Stimulated activated memory B cell treated with anti-CD40 and anti-IgM and Interleukin-4, amounts not matched to agents 10 μg/mL and 1 μg/mL and 100 μg/mL, for 72 hours (primary cell): ENCODE data around the gene PCDHGB4.
"Not testable (repeated sequence)": the region's sequence is repeated elsewhere in the genome, so short reads cannot be mapped to it uniquely, and the experiment has no call there.

Source experiments
- ATAC-seq: fragments of 150-1000 bp; cut with Tn5 transposase; 2 replicates; pipeline ENCODE4 v1.10.0; 2021
- H3K27ac Mint-ChIP-seq: one replicate; pipeline ENCODE4 v1.8.0; 2022; ENCODE audit warnings: mild to moderate bottlenecking, mixed read lengths
- H3K27me3 Mint-ChIP-seq: one replicate; pipeline ENCODE4 v1.8.0; 2022; ENCODE audit warnings: mixed read lengths
- H3K36me3 Mint-ChIP-seq: one replicate; pipeline ENCODE4 v1.8.0; 2022; ENCODE audit warnings: mixed read lengths
- H3K4me1 Mint-ChIP-seq: one replicate; pipeline ENCODE4 v1.8.0; 2022; ENCODE audit warnings: mixed read lengths
- H3K4me3 Mint-ChIP-seq: one replicate; pipeline ENCODE4 v1.8.0; 2022; ENCODE audit warnings: mild to moderate bottlenecking, moderate library complexity, mixed read lengths
- H3K9me3 Mint-ChIP-seq: one replicate; pipeline ENCODE4 v1.8.0; 2022; ENCODE audit warnings: mixed read lengths

The PCDHGB4 gene

GRCh38 chr5:141409598-141410306 is 22.3 kb downstream of the PCDHGB4 start:
- no peak overlapping the region for H3K27ac Mint-ChIP-seq
- peaks cover 73% of the 10 kb centered on the region for H3K27me3 Mint-ChIP-seq
- no peak for ATAC-seq
- peaks cover 15% of the 10 kb centered on the region for H3K9me3 Mint-ChIP-seq
- peaks cover 12% of the 10 kb centered on the region for H3K36me3 Mint-ChIP-seq
- peaks cover 20% of the 10 kb centered on the region for H3K4me1 Mint-ChIP-seq
- H3K4me3 Mint-ChIP-seq = no peak overlapping the region

- H3K9me3 Mint-ChIP-seq = peaks cover 12% of the 10 kb centered on the region
- no peak overlapping the region for H3K27ac Mint-ChIP-seq
- peaks cover 20% of the 10 kb centered on the region for H3K4me1 Mint-ChIP-seq
- ATAC-seq = no peak
- H3K36me3 Mint-ChIP-seq = peaks cover 12% of the 10 kb centered on the region
- no peak overlapping the region for H3K4me3 Mint-ChIP-seq
- H3K27me3 Mint-ChIP-seq = peaks cover 74% of the 10 kb centered on the region
Measured at GRCh38 chr5:141411575-141411974, 24.1 kb downstream of the PCDHGB4 start.

- peak within 1 kb of the TSS; percentile 83 for H3K4me3 Mint-ChIP-seq
- H3K36me3 Mint-ChIP-seq = peaks cover 12% of the 10 kb centered on the region
- peaks cover 76% of the 10 kb centered on the region for H3K27me3 Mint-ChIP-seq
- peaks cover 14% of the 10 kb centered on the region for H3K9me3 Mint-ChIP-seq
- H3K27ac Mint-ChIP-seq = peak within 1 kb of the TSS; percentile 47
- peak; percentile 68 for ATAC-seq
- peaks cover 24% of the 10 kb centered on the region for H3K4me1 Mint-ChIP-seq
Measured at GRCh38 chr5:141412854-141413539, 25.5 kb downstream of the PCDHGB4 start, which contains the start of gene PCDHGA10. Gene PCDHGA10 (plus strand): TSS chr5:141412987. CDS start chr5:141413176, 189 bp downstream.

GRCh38 chr5:141413540-141414069 is 26.1 kb downstream of the PCDHGB4 start:
- peak overlapping the region; percentile 83 for H3K4me3 Mint-ChIP-seq
- H3K36me3 Mint-ChIP-seq = peaks cover 12% of the 10 kb centered on the region
- peaks cover 25% of the 10 kb centered on the region for H3K4me1 Mint-ChIP-seq
- H3K9me3 Mint-ChIP-seq = peaks cover 14% of the 10 kb centered on the region
- ATAC-seq = no peak
- H3K27me3 Mint-ChIP-seq = peaks cover 76% of the 10 kb centered on the region
- H3K27ac Mint-ChIP-seq = peak overlapping the region; percentile 47

GRCh38 chr5:141414548-141415274 is 27.2 kb downstream of the PCDHGB4 start:
- Mint-ChIP-seq H3K9me3 (peaks cover 11% of the 10 kb centered on the region), H3K4me3 (peak overlapping the region; percentile 47), H3K36me3 (peaks cover 12% of the 10 kb centered on the region), H3K4me1 (peaks cover 25% of the 10 kb centered on the region), H3K27me3 (peaks cover 70% of the 10 kb centered on the region)
- H3K27ac Mint-ChIP-seq, ATAC-seq: not testable (repeated sequence)

- not testable (repeated sequence) for H3K27ac Mint-ChIP-seq, H3K9me3 Mint-ChIP-seq, ATAC-seq, H3K36me3 Mint-ChIP-seq
- Mint-ChIP-seq H3K4me3 (peak overlapping the region; percentile 47), H3K4me1 (peaks cover 25% of the 10 kb centered on the region), H3K27me3 (peaks cover 64% of the 10 kb centered on the region)
Measured at GRCh38 chr5:141415275-141415618, 27.7 kb downstream of the PCDHGB4 start.

GRCh38 chr5:141417494-141418172 is 30.1 kb downstream of the PCDHGB4 start, which contains the start of gene PCDHGB7:
Gene PCDHGB7 (plus strand): TSS chr5:141417677. CDS start chr5:141417860, 183 bp downstream.
- H3K9me3 Mint-ChIP-seq = peaks cover 10% of the 10 kb centered on the region

GRCh38 chr5:141419074-141419880 is 31.8 kb downstream of the PCDHGB4 start:
- Mint-ChIP-seq H3K9me3 (peaks cover 13% of the 10 kb centered on the region), H3K4me3 (no peak overlapping the region), H3K27ac (no peak overlapping the region)

More at GRCh38 chr5:141417494-141418172, 30.1 kb downstream of the PCDHGB4 start, which contains the start of gene PCDHGB7:
- not testable (repeated sequence) for H3K27ac Mint-ChIP-seq, H3K36me3 Mint-ChIP-seq, ATAC-seq
- Mint-ChIP-seq H3K27me3 (peaks cover 78% of the 10 kb centered on the region), H3K4me3 (peak within 1 kb of the TSS; percentile 75), H3K4me1 (peaks cover 32% of the 10 kb centered on the region)

GRCh38 chr5:141420855-141421488 is 33.5 kb downstream of the PCDHGB4 start, which contains the start of gene PCDHGA11:
Gene PCDHGA11 (plus strand): TSS chr5:141421051. CDS start chr5:141421228, 177 bp downstream.
- peak within 1 kb of the TSS; percentile 75 for H3K4me3 Mint-ChIP-seq
- peaks cover 12% of the 10 kb centered on the region for H3K4me1 Mint-ChIP-seq
- H3K27ac Mint-ChIP-seq = no peak within 1 kb of the TSS
- peaks cover 62% of the 10 kb centered on the region for H3K27me3 Mint-ChIP-seq
- no peaks in the 10 kb centered on the region for H3K36me3 Mint-ChIP-seq
- H3K9me3 Mint-ChIP-seq = peaks cover 13% of the 10 kb centered on the region
- ATAC-seq = no peak

More at GRCh38 chr5:141419074-141419880, 31.8 kb downstream of the PCDHGB4 start:
- no peak for ATAC-seq
- Mint-ChIP-seq H3K36me3 (no peaks in the 10 kb centered on the region), H3K4me1 (peaks cover 17% of the 10 kb centered on the region), H3K27me3 (peaks cover 78% of the 10 kb centered on the region)

GRCh38 chr5:141421489-141421855 is 34.0 kb downstream of the PCDHGB4 start:
- Mint-ChIP-seq H3K27me3 (peaks cover 57% of the 10 kb centered on the region), H3K36me3 (no peaks in the 10 kb centered on the region), H3K27ac (no peak overlapping the region), H3K9me3 (peaks cover 13% of the 10 kb centered on the region), H3K4me3 (peak overlapping the region; percentile 75), H3K4me1 (peaks cover 12% of the 10 kb centered on the region)
- ATAC-seq = no peak

- Mint-ChIP-seq H3K36me3 (peaks cover 7% of the 10 kb centered on the region), H3K27me3 (peaks cover 49% of the 10 kb centered on the region), H3K4me3 (no peak overlapping the region), H3K4me1 (peaks cover 10% of the 10 kb centered on the region), H3K27ac (no peak overlapping the region), H3K9me3 (peaks cover 13% of the 10 kb centered on the region)
- ATAC-seq = no peak
Measured at GRCh38 chr5:141422742-141423291, 35.3 kb downstream of the PCDHGB4 start.

GRCh38 chr5:141427783-141428426 is 40.4 kb downstream of the PCDHGB4 start:
- ATAC-seq = no peak
- Mint-ChIP-seq H3K27ac (no peak overlapping the region), H3K27me3 (peaks cover 51% of the 10 kb centered on the region), H3K4me1 (peaks cover 19% of the 10 kb centered on the region), H3K9me3 (peaks cover 8% of the 10 kb centered on the region), H3K36me3 (peaks cover 20% of the 10 kb centered on the region), H3K4me3 (no peak overlapping the region)
